ENCODE results near the gene HPS4. TPM values are rescaled to one million over a fixed set of nuclear protein-coding genes. Genes with fewer than 3 reads are reported as not detected.
A peak's percentile ranks its signal among the peaks of the same experiment; 100 is the strongest.

The HPS4 gene
- total RNA-seq, 1 experiment from 2014 or later, result 19.9 TPM

- intact Hi-C loops (cut with micrococcal nuclease), result no loop called here
Measured at GRCh38 chr22:26486394-26486793, 2.8 kb upstream of the HPS4 start.

GRCh38 chr22:26485806-26486390 lies 2.3 kb upstream of the HPS4 start:
- Histone ChIP-seq H3F3A (ENCODE audit: low read length, unreplicated experiment) (no peaks in the 10 kb centered on the region), H3K36me3 (ENCODE audit: low read depth, low read length) (peaks cover 3% of the 10 kb centered on the region), H3K9me2 (replicated peaks; ENCODE audit: low read length) (no peaks in the 10 kb centered on the region), H4K20me1 (ENCODE audit: low read length) (no peaks in the 10 kb centered on the region), H3K4me2 (ENCODE audit: low read length) (peak overlapping the region; percentile 98; the same call in 1 of the 2 replicates), H3K27me3 (ENCODE audit: low read length) (no peaks in the 10 kb centered on the region), H3K79me2 (ENCODE audit: low read length) (peaks cover 45% of the 10 kb centered on the region), H2AFZ (ENCODE audit: low read length) (no peak overlapping the region), H3K9me3 (ENCODE audit: low read length) (no peaks in the 10 kb centered on the region), H3K4me1 (ENCODE audit: insufficient read depth, low read length) (peaks cover 15% of the 10 kb centered on the region; the same call in 1 of the 2 replicates), H3K27ac (ENCODE audit: low read length) (no peak overlapping the region), H3K4me3 (ENCODE audit: low read length) (no peak overlapping the region), H3K9ac (ENCODE audit: low read length) (no peak overlapping the region)
- DNase-seq (no peak), ATAC-seq (no peak)
- BruUV-seq (replicated peaks), result no TSS peak
- CTCF ChIA-PET, result no interaction called here
- TF ChIP-seq EZH2phosphoT487 (IDR thresholded peaks at IDR 0.05; ENCODE audit: borderline replicate concordance, low read length), result no peak
- TF ChIP-seq EZH2 (IDR thresholded peaks at IDR 0.05; ENCODE audit: low read length, unreplicated experiment), result no peak
- TF ChIP-seq CTCF (conservative IDR thresholded peaks at IDR 0.05; ENCODE audit: low read depth, low read length), result no peak
- POLR2A ChIA-PET (ENCODE audit: unreplicated experiment), result no interaction called here
- intact Hi-C loops (cut with micrococcal nuclease), result no loop called here

More at GRCh38 chr22:26486394-26486793, 2.8 kb upstream of the HPS4 start:
- no peak overlapping the region for H3K9ac ChIP-seq (ENCODE audit: low read length)
- no peaks in the 10 kb centered on the region for H3K27me3 ChIP-seq (ENCODE audit: low read length)
- H3K4me2 ChIP-seq (ENCODE audit: low read length), result no peak overlapping the region
- H3K79me2 ChIP-seq (ENCODE audit: low read length), result peaks cover 40% of the 10 kb centered on the region
- H3K36me3 ChIP-seq (ENCODE audit: low read depth, low read length), result peaks cover 8% of the 10 kb centered on the region
- CTCF ChIA-PET, result no interaction called here
- no peak overlapping the region for H3K27ac ChIP-seq (ENCODE audit: low read length)
- ATAC-seq, result no peak
- no peak for DNase-seq
- no peaks in the 10 kb centered on the region for H4K20me1 ChIP-seq (ENCODE audit: low read length)
- no peak overlapping the region for H3K4me3 ChIP-seq (ENCODE audit: low read length)
- no TSS peak for BruUV-seq (replicated peaks)
- TF ChIP-seq EZH2phosphoT487 (IDR thresholded peaks at IDR 0.05; ENCODE audit: borderline replicate concordance, low read length), result no peak
- no peak for TF ChIP-seq EZH2 (IDR thresholded peaks at IDR 0.05; ENCODE audit: low read length, unreplicated experiment)
- H3K4me1 ChIP-seq (ENCODE audit: insufficient read depth, low read length), result peaks cover 10% of the 10 kb centered on the region; the same call in 1 of the 2 replicates
- H3K9me3 ChIP-seq (ENCODE audit: low read length), result no peaks in the 10 kb centered on the region
- H2AFZ ChIP-seq (ENCODE audit: low read length), result no peak overlapping the region
- H3F3A ChIP-seq (ENCODE audit: low read length, unreplicated experiment), result no peaks in the 10 kb centered on the region
- H3K9me2 ChIP-seq (replicated peaks; ENCODE audit: low read length), result no peaks in the 10 kb centered on the region
- POLR2A ChIA-PET (ENCODE audit: unreplicated experiment), result no interaction called here

GRCh38 chr22:26485013-26485412 lies 1.4 kb upstream of the HPS4 start:
- H3K36me3 ChIP-seq (ENCODE audit: low read depth, low read length), result no peaks in the 10 kb centered on the region; the same call in none of the 2 replicates
- H3K27ac ChIP-seq (ENCODE audit: low read length), result no peak overlapping the region
- no TSS peak for BruUV-seq (replicated peaks)

More at GRCh38 chr22:26485013-26485412, 1.4 kb upstream of the HPS4 start:
- peaks cover 45% of the 10 kb centered on the region for H3K79me2 ChIP-seq (ENCODE audit: low read length)
- intact Hi-C loops (cut with micrococcal nuclease), result no loop called here
- H3K27me3 ChIP-seq (ENCODE audit: low read length), result no peaks in the 10 kb centered on the region
- no peak overlapping the region for H2AFZ ChIP-seq (ENCODE audit: low read length)
- peak overlapping the region; percentile 98 for H3K4me2 ChIP-seq (ENCODE audit: low read length)
- H4K20me1 ChIP-seq (ENCODE audit: low read length), result no peaks in the 10 kb centered on the region
- ChIA-PET POLR2A (ENCODE audit: unreplicated experiment) (no interaction called here), CTCF (no interaction called here)
- peak overlapping the region; percentile 93; the same call in 1 of the 2 replicates for H3K9ac ChIP-seq (ENCODE audit: low read length)
- no peaks in the 10 kb centered on the region for H3F3A ChIP-seq (ENCODE audit: low read length, unreplicated experiment)
- H3K4me3 ChIP-seq (ENCODE audit: low read length), result peak overlapping the region; percentile 88
- TF ChIP-seq EZH2phosphoT487 (IDR thresholded peaks at IDR 0.05; ENCODE audit: borderline replicate concordance, low read length) (no peak), EZH2 (IDR thresholded peaks at IDR 0.05; ENCODE audit: low read length, unreplicated experiment) (no peak), CTCF (conservative IDR thresholded peaks at IDR 0.05; ENCODE audit: low read depth, low read length) (no peak)
- H3K4me1 ChIP-seq (ENCODE audit: insufficient read depth, low read length), result peaks cover 23% of the 10 kb centered on the region
- ATAC-seq (no peak), DNase-seq (no peak)
- no peaks in the 10 kb centered on the region for H3K9me2 ChIP-seq (replicated peaks; ENCODE audit: low read length)
- no peaks in the 10 kb centered on the region for H3K9me3 ChIP-seq (ENCODE audit: low read length)

All from PC-3 (cell line).